HG03575 (cell line): ENCODE data around the gene IL1R2.

Experiments used
- ATAC-seq: cut with Tn5 transposase; IDR thresholded peaks from one replicate; pipeline ENCODE4 v1.9.1; 2021; ENCODE audit not compliant: unreplicated experiment, insufficient number of reproducible peaks, low FRiP score; ENCODE audit errors: extremely low read depth

IL1R2 gene

DNA sequence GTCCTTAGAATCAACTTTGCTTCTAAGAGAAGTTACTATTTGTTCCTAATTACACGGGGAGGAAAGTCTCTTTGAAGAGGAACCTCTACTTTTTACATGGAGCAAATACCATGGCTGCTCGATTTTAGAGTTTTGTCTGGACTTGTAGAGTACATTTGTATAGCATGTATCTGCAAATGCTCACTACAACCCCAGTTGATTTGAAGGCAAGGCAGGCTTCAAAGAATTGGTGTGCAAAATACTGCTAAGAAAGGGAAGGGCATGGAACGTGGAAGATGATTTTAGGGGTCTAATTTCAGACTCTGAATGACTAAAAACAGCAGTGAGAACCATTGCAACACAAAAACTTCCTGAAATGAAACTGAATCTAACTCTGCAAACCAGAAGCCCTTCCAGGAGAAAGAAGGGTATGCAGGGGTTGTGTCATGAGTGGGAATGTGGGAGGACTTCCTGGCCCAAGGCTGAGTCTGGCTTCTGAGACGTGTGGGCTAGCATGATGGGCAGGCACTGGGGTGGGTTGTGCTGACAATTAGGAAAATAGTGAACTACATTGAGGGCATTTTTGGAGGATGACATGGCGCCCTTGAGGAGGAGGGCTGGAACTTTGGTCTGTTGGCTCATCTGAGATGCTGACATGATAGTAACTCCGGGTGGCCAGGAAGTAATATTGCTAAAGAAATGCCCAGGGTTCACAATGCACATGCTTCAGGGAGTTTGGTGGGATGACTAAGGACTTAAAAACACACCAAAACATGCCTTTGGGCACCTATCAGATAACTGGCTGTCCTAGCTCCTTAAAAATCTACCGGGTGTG is 18.9 kb upstream of the IL1R2 start:
- no peak for ATAC-seq

DNA sequence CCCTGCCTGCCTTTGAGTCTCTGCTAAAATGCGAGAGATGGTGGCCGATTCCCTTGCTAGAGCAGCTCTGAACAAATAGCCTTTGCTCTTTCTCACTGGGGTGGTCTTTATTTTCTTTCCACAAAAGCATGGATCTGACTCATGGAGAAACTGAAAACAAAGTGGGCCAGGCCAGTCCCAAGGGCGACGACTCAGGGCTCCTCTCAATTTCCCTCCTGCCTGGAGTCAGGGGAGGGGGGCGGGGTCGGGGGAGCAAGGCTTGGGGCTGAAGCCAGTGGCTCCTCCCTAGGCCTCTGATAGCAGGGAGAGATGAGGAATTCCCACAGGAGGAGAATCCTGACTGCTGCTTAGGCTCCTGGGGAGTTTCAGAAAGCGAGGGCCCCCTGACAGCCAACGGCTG is 17.1 kb upstream of the IL1R2 start:
- ATAC-seq, result no peak

DNA sequence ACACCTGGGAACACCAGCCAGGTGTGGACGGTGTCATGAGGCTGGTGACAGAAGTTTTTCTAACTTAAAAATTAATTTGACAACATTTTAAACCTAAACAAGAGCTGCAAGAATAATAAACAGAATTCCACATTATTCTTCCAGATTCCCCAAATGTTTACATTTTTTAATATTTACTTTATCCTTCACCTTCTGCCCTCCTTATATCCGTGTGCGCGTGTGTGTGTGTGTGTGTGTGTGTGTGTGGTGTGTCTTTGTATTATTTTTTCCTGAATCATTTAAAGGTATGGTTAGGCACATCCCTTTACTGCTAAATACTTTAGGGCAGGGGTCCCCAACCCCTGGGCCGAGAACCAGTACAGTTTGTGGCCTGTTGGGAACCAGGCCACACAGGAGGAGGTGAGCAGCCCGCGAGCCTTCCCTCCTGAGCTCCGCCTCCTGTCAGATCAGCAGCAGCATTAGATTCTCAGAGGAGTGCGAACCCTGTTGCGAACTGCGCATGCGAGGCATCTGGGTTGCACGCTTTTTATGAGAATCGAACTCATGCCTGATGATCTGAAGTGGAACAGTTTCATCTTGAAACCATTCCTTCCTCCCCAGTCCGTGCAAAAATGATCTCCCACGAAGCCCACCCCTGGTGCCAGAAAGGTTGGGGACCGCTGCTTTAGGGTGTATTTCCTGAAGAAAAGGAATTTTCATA is 16.4 kb upstream of the IL1R2 start:
- ATAC-seq, result no peak

DNA sequence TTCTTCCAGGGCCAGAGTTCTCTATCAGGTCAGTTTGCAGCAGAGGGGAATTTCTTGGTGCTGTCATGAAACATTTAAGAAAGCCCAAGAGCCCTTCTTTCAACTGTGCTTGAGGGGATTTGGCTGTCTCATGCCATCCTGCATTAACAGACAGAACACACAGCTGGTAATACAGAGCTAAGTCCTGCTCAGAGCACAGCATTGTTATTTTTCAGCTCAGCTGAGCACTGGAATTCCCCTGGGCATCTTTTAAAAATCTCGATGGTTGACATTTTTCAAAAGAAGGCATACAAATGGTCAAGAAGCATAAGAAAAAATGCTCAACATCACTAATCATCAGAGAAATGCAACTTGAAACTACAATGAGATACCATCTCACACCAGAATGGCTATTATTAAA is 14.9 kb upstream of the IL1R2 start:
- no peak for ATAC-seq

DNA sequence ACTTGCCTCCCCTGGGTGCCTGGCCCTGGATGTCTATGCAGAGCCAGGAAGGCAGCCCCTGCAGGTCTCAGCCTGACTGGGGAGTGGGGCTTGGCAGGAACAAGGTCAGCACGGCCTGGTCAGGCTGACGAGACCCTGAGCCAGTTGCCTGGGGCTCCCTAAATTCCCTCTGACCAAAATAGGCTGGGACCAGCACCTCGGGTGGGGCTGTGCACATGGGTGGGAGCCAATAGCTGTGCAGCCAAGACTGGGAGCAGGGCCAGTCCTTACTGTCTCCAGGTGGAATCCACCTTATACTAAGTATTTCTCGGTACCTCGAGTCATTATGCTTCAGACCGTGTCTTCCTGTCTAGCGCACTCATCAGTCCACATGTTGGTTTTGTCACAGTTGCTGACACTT is 11.4 kb upstream of the IL1R2 start:
- ATAC-seq, result no peak

DNA sequence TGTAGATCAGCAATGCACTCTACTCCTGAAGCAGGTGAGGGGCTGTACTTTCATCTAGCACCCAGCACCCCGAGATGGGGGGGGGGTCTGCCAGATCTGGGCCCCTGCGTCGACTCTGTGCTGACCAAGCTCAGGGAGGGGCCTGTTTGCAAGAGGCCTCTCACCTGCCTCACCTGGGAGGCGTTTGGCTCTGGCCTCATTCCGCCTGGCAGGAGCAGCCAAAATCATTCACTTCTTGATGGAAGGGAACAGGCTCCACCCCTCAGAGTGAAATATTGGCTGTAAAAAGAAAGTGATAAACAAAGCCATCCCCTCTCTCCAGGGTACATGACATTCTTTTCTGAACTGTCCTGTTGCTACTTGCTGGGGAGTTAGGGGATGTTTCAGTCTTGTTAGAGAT is 10.7 kb upstream of the IL1R2 start:
- ATAC-seq, result no peak

DNA sequence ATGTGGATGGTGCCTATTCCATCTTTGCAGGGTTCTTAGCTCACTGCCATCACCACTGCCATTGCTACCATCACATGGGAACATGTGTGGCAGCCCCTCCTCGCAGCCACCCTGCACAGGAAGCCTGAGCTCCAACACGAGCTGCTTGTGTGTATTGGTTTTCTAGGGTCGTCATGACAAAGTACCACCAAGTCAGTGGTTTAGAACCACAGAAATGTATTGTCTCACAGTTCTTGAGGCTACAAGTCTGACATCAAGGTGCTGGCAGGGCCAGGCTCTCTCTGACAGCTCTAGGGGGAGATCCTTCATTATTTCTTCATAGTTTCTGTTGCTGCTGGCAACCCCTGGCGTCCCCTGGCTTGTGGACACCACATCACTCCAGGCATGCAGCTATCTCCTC is 10.3 kb upstream of the IL1R2 start:
- no peak for ATAC-seq

DNA sequence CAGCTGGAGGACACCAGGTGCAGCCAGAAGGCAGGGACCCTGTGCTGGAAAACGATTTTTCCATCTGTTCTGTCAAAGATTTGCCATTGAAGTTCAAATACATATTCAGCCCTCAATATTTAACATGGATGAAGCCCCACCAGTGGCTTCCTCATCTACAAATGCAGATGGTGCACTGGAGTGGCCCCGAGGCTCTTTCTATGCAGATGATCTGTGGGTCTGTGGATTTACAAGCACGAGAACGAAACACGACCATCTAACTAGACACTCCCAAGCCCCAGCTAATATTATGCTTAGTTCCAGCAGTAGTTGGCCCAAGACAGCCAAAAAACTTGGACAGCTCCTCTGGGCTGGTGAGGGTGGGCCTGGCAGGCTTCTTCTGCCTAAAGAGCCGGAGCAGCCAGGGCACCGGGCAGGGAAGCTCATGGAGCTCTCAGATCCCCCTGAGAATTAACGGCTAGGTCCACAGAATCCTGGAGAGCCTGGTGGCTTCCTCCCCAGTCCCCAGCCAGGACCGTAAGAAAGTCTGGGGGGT is 9.2 kb upstream of the IL1R2 start:
- ATAC-seq, result no peak

DNA sequence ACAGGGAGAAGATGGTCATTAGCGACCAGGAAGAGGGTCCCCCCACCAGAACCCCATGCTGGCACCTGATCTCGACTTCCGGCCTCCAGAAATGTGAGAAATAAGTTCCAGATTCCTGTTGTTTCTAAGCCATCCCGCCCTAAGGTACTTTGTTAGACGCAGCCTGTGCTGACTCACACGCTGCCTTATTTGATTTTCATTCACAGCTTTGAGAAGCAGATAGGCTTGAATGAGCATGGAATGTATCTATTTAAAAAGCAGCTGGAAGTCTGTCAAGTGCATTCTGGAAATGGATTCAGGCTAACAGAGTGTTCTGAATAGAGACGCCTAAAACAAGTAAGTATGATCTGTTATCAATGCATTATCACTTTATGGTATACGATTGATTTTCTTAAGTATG is 8.3 kb upstream of the IL1R2 start:
- ATAC-seq, result no peak

DNA sequence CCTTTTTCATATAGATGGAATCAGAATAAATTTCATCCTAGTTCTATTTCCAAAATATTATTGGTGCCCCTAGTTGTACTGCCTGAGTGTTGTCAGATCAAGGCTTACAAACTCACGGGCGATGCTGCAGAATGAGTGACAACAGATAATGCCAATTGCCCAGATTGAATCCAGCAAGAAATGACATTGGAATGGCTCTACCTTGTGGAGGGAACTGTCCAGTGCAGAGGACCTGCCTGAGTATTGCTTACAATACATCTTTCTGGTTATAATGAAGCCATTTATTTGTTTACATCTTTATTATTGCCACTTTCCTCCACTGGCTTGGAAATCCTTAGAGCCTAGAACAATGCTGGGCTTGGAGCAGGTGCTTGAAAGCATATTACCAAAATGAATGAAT is 7.8 kb upstream of the IL1R2 start:
- ATAC-seq, result no peak

DNA sequence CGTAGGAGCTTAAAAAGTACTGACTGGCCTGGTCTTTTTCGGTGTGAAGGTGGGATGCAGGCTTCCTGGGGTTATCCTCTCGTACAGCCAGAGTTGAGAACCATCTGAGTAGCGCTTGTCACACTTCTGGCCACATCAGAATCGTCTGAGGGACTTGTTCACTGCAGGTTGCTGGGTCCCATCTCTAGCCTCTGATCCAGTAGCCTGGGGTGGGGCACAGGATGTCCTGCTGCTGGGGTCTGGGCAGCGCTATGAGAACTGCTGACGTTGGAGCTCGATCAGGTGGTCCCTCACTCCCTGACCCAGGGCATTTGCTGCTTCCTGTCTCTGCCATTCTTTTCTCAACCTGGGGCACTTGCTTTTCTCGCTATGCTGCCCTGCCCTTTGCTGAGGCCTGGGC is 7.1 kb upstream of the IL1R2 start:
- no peak for ATAC-seq

DNA sequence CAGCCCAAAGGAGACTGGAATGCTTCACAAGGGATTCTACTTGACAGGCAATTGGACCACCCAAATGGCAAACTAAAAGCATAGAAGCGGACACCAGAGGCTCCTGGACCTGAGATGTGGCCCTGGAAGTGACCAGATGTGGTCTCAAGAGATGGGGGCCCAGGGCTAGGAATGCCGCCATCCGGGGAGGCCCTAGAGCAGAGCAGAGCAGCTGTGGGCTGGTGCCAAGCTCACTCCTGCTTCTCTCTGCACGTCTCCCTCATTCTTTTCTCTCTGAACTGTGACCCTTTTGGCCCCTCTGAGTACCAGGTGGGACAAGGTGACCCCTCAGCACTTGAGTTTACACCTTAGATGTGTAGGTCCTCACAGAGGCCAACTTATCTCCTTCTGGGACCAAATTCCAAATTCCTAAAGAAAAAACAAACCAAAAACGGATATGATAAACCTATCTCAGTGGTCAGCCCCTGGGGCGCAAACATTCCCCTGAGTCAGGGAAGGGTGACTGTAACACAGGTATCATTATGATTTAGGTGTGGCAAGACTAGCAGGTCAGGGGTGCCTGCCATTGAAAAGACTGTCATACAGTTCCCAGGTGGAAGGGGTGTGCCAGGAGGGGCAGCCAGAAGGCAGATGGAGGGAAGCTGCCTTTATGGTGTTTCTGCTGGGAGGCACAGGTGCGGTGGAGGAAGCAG is 6.5 kb upstream of the IL1R2 start:
- ATAC-seq, result no peak

DNA sequence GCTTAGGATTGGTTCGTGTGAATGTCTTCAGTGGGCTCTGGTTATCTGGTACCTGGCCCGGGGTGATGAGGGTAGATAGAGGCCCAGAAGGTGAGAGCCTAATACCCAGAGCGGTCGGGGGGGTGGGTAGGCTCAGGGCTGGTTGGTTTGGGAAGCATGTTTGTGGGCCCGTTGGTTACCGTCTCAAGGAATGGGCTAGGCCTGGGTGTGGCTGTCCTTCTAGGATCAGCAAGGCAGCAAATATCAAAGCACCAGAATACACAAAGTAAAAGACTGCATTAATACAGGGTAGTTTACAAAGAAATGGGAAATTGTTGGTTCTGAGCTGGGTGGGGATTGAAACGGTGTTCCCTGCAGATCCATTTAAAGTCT is 6.0 kb upstream of the IL1R2 start:
- ATAC-seq, result no peak

DNA sequence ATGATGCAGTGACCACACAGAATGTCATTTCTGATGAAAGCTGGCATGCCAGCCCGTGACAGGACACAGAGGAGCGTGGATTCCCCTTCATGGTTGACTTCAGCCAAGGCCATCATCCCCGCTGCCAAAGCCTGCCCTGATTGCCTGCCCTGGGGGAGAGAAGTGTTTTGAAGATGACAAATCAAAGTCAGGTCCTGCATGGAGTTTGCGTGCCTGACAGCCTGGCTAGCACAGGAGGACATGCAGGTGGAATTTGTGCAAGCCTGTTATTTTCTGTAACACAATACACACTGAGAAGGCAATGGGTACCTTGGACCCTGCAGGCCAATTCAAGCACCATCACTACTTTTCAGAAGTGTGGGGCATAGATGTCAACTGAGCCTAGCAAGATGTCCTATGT is 5.4 kb upstream of the IL1R2 start:
- ATAC-seq, result no peak

DNA sequence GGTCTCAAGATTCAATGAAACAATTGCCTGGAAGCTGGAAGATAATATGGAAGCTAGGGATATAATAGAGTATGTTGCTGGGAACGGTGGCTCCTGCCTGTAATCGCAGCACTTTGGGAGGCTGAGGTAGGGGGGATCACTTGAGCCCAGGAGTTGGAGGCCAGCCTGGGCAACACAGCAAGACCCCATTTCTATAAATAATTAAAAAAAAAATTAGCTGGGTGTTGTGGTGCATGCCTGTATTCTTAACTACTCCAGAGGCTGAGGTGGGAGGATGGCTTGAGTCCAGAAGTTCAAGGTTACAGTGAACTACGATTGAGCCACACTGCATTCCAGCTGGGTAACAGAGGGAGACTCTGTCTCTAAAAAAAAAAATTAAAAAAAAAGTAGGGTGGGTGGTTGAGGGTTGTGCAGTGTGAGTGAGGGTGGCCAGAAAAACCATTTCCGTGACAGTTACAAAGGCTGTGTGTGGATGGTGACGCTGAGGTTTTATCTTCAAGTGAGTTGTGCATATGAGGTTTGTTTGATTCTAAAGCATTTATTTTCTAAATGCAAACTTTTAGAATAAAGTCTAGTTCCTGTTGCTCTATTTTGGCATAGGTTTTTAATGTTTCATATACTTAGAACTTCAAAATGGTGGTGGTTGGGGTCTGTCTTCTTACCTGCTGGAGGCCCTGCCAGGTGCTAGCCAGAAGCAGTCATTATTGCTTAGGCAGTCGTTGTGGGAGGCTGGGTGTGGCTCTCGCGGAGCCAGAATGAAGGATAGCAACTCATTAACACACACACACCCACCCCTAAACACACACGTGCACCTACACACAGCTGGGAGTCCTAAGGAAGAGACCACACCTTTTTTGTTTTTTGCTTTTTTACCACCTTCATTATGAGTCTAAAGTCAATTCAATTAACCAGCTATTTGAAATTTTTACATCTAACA is 4.7 kb upstream of the IL1R2 start:
- ATAC-seq, result no peak

DNA sequence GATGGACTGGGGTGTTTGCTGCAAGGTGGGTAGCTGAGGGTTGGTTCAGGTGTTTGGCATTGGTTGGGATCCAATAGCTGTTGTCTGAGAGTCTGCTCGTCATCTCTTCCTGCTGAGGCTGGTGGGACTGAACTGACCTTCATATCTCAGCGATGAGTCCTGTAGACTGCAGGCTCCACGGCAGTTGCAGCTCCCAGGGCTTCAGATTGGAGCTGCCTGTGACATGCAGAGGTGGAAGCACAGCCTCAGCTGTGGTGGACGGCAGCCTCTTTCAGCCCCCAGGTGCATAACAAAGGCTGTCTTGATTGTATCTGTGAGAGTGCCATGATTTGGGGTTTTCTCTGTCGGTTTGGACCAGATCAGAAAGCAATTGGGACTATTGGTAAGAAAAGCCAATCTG is 3.9 kb upstream of the IL1R2 start:
- ATAC-seq, result no peak

DNA sequence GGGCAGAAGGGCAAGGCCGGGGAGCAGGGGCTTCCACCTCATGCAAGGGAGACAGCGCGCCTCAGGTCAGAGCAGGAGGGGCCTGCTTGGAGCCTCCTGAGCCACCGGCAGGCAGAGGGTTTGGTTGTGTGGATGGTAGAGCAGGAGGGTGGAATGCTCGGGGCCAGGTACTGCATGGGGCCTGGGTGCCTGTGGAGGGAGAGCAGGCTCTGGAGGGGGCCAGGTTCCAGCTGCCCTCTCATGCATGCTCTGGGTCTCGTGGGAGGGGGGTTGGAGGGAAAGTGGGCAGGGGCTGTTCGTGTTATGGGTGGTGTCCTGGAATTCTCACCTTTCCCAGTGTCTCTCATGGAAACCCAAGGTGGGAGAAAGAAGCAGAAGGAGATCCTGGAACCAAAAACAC is 3.2 kb upstream of the IL1R2 start:
- no peak for ATAC-seq

DNA sequence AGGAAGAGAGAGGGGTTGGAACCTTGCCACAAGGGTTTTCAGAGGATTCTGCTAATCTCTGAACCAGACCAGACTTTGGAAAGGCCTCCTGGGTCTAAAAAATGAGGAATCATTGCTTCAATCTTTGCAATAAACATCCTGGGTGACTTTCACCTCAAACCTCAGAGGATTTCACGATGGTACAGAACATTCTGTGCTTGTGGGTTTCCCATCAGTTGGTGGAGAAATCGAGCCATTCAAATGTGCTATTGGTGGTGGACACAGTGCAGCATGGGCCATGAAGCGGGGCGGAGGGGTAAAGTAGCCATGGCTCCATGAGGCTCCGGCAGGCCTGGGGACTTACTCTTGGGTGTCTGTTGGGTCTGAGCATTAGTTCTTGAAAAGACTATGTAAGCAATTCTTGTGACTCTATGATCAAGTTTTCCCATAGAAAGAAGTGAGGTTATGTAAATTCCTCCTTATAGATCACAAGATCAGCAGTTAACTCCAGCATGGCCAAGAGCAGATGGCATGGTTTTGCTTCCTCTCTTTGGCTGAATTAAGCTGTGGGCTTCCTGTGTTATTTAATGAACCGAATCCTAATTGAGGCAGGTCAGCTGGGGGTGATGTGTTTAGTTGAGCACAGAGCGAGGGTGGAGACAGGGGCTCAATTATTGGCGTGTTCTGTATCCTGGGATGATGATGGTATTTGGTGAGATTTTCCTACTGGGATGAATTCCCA is 1.9 kb upstream of the IL1R2 start:
- no peak for ATAC-seq
